ENCODE measurements around the gene SPIRE1.

GRCh38 chr18:12431561-12431960 lies 226.3 kb downstream of the SPIRE1 start:
- TF ChIP-seq EP300 (conservative IDR thresholded peaks at IDR 0.05; ENCODE audit: poor library complexity, severe bottlenecking) (no peak), CTCF (IDR thresholded peaks at IDR 0.05; ENCODE audit: poor library complexity, severe bottlenecking) (no peak), POLR2AphosphoS5 (IDR thresholded peaks at IDR 0.05) (no peak), TAF1 (IDR thresholded peaks at IDR 0.05; ENCODE audit: low read depth) (no peak)

Data from neural cell (in vitro differentiated cells).